HG02852 (cell line): ENCODE measurements around the gene PTPN5.

ENCODE experiments used
- ATAC-seq: cut with Tn5 transposase; IDR thresholded peaks from one replicate; pipeline ENCODE4 v1.9.1; 2021; ENCODE audit warnings: mild to moderate bottlenecking, moderate library complexity; ENCODE audit not compliant: unreplicated experiment

PTPN5 gene

GRCh38 chr11:18713646-18714442 is 77.8 kb downstream of the PTPN5 start:
- ATAC-seq, result no peak

DNA sequence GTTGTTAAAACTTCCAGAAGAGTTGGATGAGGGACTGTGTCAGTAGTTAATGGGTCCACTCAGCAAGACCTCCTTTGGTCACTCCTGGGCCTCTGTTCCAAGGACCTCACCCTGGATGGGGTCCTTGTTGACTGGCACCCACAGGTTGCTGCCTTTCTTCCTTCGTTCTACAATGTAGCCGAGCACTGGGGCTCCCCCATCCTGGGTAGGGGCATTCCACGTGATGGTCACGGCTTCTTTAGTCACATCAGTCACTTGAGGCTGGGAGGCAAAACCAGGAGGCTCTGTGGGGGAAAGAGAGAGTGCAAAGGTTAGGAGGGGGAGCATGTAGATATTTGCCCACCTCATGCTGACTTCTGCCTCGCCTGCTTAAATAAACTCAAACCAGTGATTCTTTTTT is 81.1 kb downstream of the PTPN5 start:
- ATAC-seq, result no peak

- no peak for ATAC-seq
These were observed 82.2 kb downstream of the PTPN5 start for GRCh38 chr11:18709414-18709813.

DNA sequence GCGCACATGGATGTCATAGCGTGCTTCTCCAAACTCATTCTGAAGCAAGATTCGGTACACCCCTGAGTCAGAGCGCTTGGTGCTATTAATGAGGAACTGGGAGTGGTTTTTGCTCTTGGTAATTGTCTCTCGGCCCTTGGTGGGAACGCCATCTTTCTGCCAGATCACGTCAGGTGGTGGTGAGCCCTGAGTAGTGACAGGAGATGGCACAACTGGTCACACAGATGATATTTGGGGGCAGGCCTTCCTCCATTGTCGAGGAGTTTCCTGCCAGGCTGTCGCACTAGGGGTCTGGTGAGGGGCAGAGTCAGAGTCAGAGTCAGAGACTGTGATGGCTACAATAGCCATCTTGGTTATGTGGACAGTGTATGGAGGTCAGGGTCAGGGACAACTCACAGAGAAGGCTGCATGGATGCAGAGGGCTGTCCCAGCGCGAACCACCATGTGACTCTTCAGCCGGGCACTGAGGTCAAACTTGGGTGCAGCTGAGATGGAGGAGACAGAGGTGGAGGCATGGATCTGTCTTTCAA is 83.7 kb downstream of the PTPN5 start:
- no peak for ATAC-seq

- ATAC-seq, result peak; percentile 51
These were observed 85.0 kb downstream of the PTPN5 start for GRCh38 chr11:18706330-18707243.

GRCh38 chr11:18705651-18706281 is 85.8 kb downstream of the PTPN5 start:
- no peak for ATAC-seq

DNA sequence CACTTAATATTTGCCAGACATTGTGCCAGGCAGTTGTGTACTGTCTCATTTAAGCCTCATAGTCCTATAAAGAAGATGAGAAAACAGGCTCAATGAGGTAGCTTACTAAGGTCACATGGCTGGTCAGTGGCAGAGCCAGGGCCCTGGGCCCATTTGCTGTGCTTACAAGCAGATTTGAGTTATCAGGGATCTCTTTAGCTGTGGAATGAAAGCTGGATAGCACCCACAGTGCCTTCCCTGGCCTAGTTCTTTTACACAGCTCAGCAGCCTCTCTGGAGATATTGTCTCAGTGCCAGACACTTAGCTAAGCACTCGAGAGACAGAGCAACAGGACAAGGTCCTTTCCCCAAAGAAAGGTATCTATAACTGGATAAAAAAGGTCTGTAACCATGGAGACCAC is 86.9 kb downstream of the PTPN5 start:
- no peak for ATAC-seq

DNA sequence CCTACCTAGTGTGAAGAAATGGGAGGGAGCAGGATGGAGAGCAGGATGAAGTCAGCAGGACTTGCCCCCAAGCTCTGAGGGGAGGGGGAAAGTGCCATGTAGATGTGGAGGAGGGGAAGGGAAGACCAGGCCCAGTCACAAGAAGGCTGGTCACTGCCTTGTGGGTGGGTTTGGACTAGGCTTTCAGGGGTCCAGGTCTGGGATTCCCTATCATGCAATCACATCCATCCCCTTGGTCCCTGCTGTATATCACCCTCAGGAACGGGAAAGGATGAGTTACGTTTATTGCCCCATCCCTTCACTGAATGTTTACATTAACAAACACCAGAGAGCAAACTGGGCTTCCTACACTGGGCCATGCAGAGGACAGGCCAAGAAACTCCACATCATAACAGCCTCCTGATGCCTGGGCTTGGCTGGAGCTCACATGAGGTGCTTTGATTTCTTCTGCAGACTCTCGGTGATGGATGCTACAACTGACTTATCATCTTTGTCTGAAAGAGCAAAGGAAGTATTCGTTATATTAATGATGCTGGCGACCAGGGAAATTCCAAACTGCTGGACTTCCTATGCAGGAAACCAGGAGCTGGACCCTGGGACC is 87.5 kb downstream of the PTPN5 start:
- ATAC-seq, result no peak

DNA sequence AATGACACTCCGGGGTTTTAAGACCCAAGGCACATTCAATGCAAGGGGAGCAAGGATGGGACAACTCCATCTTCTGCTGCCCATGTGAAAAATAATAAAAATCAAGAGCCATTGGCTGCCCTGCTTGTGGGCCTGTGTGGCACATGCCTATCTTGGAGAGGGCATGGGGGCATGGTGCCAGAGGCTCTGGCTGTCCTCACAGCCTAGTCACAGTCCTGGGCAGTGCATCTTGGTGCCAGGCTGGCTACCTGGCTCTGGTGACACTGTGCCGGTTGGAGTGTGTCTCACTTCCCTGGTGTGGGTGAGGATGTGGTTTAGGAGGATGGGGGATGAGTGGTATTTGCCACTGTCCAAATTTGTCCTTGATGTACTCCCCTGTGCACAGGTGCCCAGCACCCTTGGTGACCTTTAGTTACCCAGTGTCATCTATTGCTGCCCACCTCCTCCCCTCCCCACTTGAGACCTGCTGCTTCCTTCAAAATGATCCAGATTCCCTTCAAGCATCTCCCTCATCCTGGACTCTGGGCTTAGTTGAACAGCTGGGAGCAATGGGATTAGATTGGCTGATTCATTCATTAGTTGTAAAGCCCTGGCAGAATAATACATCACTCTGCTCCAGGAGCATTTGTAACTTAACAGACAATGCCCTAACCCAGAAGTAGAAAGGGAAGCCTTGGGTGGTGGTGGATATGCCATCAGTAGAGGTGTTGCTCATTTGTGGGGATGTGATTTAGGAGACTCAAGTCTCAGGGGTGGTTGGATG is 88.4 kb downstream of the PTPN5 start:
- no peak for ATAC-seq

DNA sequence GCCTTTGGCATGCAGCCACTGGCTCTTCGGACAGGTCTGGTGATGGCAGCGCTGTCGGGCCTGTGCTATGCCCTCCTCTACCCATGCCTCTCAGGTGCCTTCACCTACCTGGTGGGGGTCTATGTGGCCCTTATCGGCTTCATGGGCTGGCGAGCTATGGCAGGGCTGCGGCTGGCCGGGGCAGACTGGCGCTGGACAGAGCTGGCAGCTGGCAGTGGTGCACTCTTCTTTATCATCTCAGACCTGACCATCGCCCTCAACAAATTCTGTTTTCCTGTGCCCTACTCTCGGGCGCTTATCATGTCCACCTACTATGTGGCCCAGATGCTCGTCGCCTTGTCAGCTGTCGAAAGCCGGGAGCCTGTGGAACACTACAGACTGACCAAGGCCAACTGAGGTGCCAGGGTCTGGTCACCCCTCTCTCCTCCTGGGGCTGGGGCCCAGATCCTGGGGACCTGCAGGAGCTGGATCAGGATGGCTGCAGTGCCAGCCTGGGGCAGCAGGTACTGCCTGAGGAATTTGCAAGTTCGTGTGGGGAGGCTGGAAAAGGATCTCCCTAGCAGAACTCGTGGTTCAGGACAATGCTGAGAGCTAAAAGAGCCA is 89.9 kb downstream of the PTPN5 start:
- no peak for ATAC-seq

DNA sequence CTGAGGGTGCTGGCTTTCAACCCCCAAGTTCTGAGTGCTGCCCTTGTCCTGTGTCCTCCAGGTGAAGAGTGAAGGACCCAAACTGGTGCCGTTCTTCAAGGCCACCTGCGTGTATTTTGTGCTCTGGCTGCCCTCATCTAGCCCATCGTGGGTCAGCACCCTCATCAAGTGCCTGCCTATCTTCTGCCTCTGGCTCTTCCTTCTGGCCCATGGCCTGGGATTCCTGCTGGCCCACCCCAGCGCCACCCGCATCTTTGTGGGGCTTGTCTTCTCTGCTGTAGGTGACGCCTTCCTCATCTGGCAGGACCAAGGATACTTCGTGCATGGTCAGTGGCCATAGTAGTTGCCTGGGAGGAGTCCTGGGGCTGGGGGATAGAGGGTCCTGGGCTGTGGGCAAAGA is 90.7 kb downstream of the PTPN5 start:
- ATAC-seq, result no peak

- no peak for ATAC-seq
These were observed 91.2 kb downstream of the PTPN5 start for GRCh38 chr11:18700375-18700774.

DNA sequence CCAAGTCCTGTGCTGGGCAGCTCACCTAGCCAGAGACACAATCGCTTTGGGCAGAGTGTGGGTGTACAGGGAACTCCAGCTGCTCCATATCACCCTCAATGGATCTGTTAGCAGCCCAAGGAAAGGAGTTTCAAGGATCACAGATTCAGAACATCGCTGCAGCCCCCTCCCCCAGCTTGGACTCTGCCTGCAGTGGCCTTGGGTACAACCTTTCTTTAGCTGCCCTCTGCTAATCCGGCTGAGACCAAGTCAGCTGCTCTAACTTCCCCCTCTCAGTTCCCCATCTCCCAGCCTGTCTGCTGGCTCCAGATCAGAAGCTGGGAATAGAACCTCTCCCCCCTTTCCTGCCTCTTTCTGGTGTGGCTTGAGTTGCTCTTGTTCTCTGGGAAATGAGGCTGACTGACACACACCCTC is 91.7 kb downstream of the PTPN5 start:
- ATAC-seq, result no peak

DNA sequence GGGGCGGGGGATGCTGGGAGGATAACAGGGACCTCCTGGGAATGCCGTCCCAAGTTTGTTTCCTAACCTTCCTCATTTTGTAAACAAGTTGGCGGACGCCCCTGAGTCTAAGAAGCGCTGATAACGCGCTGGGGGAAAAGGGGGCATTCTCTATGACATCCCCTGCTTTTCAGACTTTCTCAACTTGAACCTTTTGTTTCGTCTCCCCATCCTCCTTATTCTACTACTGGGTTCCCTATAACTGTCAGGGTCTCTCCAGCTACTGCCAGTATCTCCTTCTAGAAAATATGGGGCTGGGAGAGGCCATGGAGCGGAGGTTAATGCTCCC is 92.4 kb downstream of the PTPN5 start:
- ATAC-seq, result no peak

DNA sequence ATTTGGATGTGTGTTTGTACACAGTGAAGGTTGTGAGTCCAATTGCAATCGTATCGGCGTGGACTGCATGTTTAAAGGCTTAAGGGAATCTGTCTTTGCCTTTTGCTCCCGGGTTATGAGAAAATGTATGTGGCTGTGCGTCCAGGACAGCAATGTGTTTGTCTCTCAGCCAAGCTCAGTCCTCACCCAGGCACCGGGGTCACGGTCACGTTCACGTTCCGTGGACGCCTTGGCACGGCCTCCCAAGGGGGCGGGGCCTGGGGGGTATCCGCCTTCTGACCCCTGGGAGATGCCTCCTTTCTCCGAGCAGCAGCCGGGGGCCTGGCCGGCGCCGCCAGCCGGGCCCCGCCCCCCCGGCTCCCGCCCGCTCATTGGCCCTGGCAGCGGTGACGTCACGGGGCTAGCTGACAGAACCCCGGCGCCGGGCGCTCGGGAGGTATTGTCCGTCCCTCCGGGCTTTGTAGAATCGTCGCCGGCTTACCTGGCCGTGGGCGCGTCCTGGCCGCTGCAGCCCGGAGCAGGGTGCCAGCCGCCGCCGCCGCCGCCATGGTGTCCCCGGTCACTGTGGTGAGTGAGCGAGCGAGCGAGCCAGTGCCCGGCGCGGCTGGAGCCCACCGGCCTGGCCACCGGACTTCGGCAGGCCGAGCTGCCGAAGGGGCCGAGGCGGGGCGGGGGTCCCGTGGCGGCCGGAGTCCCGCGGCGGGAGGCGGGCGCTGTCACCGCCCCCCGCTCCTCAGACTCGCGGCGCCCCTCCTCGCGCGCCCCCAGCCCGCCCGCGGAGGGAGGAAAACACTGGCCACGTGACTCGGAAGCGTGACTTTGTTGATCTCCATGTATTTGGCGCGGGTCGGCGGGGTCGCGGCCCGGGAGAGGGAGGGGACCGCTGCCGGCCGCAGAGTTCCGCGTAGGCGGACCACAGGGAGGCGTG is 93.0 kb downstream of the PTPN5 start, which contains the start of gene TMEM86A:
TSS of gene TMEM86A (plus strand) at position 439 of the 928 bp plus-strand sequence. CDS start at position 547, 108 bp downstream.
- ATAC-seq, result peak; percentile 96

DNA sequence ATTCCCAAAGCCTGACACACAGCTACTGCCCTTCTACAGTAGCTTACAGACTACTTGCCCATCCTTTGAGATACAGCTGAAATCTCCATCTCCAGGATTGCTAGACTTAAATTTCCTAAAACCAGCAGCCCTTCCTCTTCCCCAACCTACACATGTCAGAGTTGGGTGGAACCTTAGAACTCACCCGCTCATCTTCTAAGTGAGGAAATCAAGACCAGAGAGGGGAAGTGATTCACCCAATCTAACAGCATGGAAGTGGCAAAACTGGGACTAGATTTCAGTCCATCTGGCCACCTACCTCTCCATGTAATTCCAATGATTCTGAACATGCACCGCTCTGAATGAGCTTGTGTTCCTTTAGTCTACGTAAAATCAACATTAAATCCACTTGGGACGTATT is 94.0 kb downstream of the PTPN5 start:
- no peak for ATAC-seq

DNA sequence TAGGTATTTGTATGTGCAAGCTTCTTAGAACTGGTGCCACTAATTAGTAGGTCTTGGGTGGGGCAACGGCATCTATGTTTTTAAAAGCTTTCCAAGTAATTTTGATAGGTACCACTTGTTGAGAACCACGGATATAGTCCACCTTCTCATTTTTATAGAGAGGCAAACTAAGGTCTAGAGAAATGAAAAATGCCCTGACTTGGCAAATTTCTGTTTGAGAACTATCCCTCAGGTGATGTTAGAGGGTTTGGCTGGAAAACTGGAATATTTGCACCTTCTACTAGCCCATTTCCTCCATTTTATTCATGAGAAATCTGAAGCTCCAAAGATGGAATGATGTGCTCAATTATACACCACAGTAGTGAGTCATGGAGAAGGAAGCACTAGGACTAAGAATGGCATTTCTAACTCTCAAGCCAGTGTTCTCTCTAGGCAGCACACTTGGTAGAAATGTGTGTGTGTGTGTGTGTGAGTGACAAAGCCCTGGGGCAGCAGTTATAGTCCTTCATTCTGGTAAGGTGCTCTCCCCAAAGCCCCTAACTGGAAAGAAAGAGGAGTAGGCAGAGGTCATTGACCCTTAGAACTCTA is 94.9 kb downstream of the PTPN5 start:
- no peak for ATAC-seq
